Activated CD8-positive, alpha-beta memory T cell treated with anti-CD3 and anti-CD28 coated beads, Interleukin-2, amount 50 U/mL, for 1 hour (primary cell): ENCODE results near the gene TMCO2.

Experiments used
- DNase-seq: peaks from one replicate; pipeline ENCODE4 v3.0.0-alpha.2; 2020; ENCODE audit errors: extremely low read depth

The TMCO2 gene

GRCh38 chr1:40257688-40258444, 10.1 kb downstream of the TMCO2 start, which contains the start of gene ZMPSTE24:
Gene ZMPSTE24, plus strand, starts transcription at chr1:40258236. Its CDS starts 36 bp downstream, at chr1:40258272.
- peak; percentile 93 for DNase-seq

DNA sequence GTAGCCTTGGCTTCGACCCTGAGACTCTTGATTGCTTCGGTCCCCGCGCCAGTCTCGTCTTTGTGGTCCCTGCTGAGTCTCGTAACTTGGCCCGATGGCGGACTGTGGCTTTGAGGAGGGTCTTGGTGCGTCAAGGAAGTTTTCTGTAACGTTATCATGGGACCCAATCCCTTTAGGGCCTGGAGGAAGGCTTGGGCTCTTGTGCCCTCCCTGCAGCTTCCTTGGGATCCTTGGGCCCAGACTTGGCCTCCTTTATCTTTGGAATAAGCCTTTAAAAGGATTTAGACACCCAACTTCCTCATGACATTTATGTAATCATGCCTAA, 10.7 kb downstream of the TMCO2 start:
- no peak for DNase-seq

- no peak for DNase-seq
These were observed 16.6 kb downstream of the TMCO2 start for GRCh38 chr1:40264354-40264781.

DNA sequence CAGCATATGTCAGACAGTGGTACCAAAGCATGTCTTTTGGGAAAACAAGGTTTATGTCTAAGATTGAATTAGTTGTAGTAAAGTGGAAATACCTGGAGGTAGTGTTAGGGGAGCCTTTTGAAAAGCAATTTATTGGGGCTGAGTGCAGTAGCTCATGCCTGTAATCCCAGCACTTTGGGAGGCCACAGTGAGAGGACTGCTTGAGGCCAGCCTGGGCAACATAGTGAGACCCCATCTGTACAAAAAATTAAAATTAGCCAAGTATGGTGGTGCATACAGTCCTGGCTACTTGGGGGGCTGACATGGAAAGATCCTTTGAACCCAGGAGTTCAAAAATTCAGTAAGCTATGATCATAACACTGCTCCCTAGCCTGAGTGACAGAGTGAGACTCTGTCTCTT, 17.6 kb downstream of the TMCO2 start:
- DNase-seq = no peak

GRCh38 chr1:40265919-40266318, 18.2 kb downstream of the TMCO2 start:
- DNase-seq = no peak

DNA sequence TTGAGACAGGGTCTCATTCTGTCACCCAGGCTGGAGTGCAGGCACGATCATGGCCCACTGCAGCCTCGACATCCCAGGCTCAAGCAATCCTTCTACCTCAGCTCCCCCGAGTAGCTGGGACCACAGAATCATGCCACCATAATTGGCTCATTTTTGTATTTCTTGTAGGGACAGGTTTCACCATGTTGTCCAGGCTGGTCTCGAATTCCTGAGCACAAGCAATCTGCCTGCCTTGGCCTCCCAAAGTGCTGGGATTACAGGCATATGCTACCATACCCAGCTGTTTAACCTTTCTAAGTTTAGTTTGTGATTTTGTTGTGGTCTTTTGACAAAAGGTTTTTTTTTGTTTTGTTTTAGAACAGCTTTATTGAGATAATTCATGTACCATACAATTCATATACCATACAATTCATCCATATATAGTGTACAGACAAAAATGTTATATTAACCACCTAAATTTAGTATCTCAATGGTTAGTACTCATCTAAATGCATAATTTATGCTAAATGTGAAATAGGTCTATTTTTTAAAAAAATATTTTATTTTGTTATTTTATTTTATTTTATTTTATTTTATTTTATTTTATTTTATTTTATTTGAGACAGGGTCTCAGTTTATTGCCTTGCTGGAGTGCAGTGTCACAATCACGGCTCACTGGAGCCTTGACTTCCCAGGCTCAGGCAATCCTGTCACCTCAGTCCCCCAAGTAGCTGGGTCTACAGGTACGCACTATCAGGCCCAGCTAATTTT, 19.2 kb downstream of the TMCO2 start:
- DNase-seq = no peak

GRCh38 chr1:40267767-40268187, 20.0 kb downstream of the TMCO2 start:
- DNase-seq = no peak

- no peak for DNase-seq
These were observed 20.5 kb downstream of the TMCO2 start for GRCh38 chr1:40268211-40268610.

GRCh38 chr1:40270152-40270834, 22.6 kb downstream of the TMCO2 start:
- no peak for DNase-seq

GRCh38 chr1:40272653-40273213, 25.0 kb downstream of the TMCO2 start:
- DNase-seq = no peak

DNA sequence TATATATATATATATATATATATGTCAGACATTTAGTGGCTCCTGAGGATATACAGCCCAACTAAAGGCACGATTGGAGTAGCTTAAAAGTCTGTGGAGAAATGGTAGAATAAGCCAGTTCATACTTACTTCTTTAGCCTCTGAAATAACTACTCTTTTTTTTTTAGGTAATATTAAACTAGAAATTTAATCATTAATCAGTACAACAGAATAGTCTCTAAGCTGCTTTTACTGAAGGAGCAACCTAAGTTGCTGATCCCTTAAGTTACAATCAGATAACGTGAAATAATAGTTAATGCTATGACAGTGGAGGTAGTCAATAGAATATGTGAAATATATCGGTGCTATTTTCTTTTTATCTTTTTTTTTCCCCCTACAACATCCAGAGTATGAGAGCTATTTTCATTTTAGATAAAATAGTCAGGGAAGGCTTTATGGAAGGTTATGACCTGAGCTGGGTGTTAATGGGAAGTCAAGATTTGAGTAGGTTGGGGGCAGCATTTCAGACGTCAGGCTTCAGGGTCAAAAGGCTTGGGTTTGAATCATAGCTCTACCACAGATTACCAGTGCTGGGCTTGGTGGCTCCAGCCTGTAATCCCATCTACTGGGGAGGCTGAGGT, 25.9 kb downstream of the TMCO2 start:
- no peak for DNase-seq

DNA sequence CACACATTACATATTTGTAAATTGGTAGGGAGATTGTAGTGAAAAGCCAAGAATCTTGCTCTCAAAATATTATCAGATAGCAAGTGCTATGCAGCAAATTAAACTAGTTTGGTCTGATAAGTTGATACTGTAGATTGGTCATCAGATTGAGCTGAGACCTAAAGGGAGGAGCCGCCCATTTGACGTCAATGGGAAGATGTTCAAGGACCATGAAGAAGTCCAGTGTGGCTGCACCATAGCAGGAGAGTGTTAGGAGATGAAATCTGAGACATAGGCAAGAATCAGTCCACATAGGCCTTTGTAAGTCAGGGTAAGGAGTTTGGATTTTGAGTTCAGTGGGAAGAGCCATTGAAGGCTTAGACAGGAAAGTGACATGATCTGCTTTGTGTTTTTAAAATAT, 26.6 kb downstream of the TMCO2 start:
- no peak for DNase-seq

GRCh38 chr1:40276122-40276521, 28.4 kb downstream of the TMCO2 start:
- DNase-seq = no peak

DNA sequence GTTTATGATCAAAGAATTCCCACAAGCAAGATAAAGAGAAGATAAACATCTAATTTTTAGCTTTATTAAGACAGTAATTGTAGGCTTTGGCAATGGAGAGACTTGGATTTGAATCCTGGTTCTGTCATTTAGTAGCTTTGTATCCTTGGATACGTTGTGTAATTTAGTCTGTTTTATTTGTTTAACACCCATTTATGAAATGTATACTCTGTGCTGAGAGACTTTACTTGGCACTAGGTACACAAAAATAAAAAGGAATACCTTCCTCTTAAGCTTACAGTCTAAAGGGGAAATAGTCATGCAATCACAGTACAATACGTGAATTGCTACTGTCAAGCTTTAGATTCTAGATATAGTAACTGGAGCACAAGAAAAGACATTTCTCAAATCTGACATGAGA, 34.1 kb downstream of the TMCO2 start:
- no peak for DNase-seq

DNA sequence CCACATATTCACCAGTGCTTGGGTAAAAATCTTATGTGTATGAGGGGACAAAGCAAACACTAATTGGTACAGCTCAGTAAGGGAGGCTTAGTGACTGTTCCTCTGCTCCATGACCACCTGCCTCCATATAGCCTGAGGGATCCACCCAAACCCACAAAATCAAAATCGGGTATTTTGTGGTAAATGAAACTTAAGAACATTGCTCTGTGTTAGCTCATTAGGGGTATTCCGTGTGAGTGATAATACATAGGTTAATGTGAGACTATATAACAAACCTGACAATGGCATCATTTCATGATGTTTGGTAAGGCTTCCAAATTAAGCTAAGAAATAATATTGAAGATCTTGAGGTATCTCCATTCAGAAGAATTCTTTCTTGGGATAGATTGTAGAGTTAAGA, 43.6 kb downstream of the TMCO2 start:
- DNase-seq = no peak

DNA sequence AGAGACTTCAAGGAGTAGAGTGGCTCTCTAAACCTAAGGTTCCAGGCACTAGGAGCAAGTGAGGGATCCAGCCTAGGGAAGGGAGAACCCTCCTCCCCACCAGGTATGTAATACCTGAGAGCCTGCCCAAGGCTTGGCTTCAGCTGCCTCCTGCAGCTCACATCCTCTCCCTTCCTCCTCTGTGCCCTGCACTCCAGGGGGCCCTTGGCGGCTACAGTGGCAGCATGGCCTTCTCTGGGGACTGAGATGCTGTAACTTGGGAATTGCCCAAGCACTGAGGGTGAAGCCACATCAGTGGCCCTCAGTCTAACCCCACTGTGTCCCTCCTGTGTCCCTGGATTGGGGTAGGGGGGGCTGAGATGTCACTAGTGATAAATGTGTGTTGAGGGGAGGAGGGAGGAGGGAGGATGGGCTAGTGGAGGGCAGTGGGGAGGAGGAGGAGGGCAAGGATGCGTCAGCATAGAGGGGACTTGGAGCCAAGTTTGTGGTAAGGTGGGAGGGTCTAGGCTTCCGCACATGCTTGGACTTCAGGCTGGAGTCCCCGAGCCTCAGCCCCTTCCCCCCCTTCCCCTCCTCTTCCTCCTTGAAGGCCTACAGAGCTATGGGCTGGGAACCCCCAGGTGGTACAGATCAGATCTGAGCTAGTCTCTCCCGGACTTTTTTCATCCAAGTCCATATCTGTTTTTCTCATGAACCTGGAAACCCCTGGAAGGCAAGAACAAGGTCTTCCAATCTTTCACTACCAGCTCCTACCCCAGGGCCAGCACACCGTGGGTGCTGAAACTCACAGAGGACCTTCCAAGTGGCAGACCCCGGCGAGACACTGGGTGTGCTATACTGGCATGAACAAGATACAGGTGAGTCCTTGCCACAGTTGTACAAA, 51.9 kb downstream of the TMCO2 start:
- DNase-seq = no peak

DNA sequence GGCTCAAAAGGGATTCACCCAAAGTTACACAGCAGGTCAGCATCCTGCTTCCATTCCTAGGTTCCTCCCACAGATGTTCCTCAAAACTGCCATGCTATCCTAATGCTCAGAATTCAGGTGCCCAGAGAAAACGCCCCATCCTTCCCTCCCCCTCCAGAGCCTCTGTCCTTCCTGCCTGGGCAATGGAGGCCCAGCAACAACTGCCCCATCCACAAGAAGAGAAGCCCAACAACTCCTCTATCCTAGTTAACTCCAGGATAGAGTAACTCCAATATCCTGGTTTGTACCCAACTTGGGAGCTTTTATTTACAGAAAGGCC, 52.5 kb downstream of the TMCO2 start:
- no peak for DNase-seq

DNA sequence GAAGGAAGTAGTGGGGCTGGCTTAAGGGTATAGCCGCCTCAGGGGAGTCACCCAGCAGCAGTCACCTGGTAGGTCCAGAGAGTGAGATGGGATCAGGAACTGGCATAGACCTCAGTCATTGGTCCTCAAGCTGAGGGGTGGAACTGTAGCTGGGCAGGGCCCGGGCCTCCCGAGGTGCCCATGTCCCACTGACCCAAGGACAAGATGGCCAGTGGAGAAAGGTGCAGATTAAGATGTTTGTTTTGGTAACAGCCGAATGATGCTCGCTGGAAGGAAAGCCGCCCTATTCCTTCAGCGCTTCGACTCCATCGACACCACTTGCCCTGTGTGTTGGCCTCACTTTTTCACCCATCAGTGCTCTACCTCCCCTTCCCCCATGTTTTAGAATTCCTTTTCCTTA, 52.9 kb downstream of the TMCO2 start:
- no peak for DNase-seq

GRCh38 chr1:40301066-40301465, 53.3 kb downstream of the TMCO2 start:
- DNase-seq = no peak
